GM18505 (cell line): ENCODE measurements around the gene MYH6.

Experiments
- ATAC-seq: cut with Tn5 transposase; IDR thresholded peaks from one replicate; pipeline ENCODE4 v1.9.1; 2021; ENCODE audit not compliant: unreplicated experiment
- POLR2A ChIP-seq: IDR thresholded peaks from 4 replicates; pipeline ENCODE4 v1.6.1; 2011; ENCODE audit warnings: borderline replicate concordance; ENCODE audit not compliant: insufficient read depth, insufficient read length; ENCODE audit errors: extremely low read depth

Gene MYH6

GRCh38 chr14:23353433-23353780 lies 54.7 kb downstream of the MYH6 start:
- ATAC-seq, result no peak
- TF ChIP-seq POLR2A, result no peak

- no peak for TF ChIP-seq POLR2A
- ATAC-seq, result no peak
Observed at GRCh38 chr14:23352506-23353432, 55.3 kb downstream of the MYH6 start, which contains the start of gene SLC22A17. SLC22A17 (minus strand) TSS chr14:23352887.

- ATAC-seq, result no peak
- TF ChIP-seq POLR2A, result no peak
Observed at GRCh38 chr14:23351681-23352505, 56.2 kb downstream of the MYH6 start.

- no peak for ATAC-seq
- TF ChIP-seq POLR2A, result no peak
Observed at GRCh38 chr14:23349156-23349845, 58.8 kb downstream of the MYH6 start.

- no peak for TF ChIP-seq POLR2A
- ATAC-seq, result no peak
Observed at GRCh38 chr14:23348297-23348655, 59.8 kb downstream of the MYH6 start.

- TF ChIP-seq POLR2A, result no peak
- ATAC-seq, result no peak
Observed at GRCh38 chr14:23347406-23348296, 60.4 kb downstream of the MYH6 start.

- no peak for TF ChIP-seq POLR2A
- no peak for ATAC-seq
Observed at GRCh38 chr14:23346693-23347405, 61.2 kb downstream of the MYH6 start.

- ATAC-seq, result no peak
- TF ChIP-seq POLR2A, result no peak
Observed at GRCh38 chr14:23345987-23346692, 61.9 kb downstream of the MYH6 start.

- ATAC-seq, result no peak
- no peak for TF ChIP-seq POLR2A
Observed at GRCh38 chr14:23344481-23344880, 63.6 kb downstream of the MYH6 start.

- TF ChIP-seq POLR2A, result no peak
- no peak for ATAC-seq
Observed at GRCh38 chr14:23339506-23340268, 68.4 kb downstream of the MYH6 start.

- ATAC-seq, result no peak
- no peak for TF ChIP-seq POLR2A
Observed at GRCh38 chr14:23335623-23336022, 72.5 kb downstream of the MYH6 start.
